Skeletal muscle satellite cell (primary cell): ENCODE data around the gene ZNF609. TPM values are rescaled to one million over a fixed set of nuclear protein-coding genes. Genes with fewer than 3 reads are reported as not detected.

Experiments used
- H3K27me3 ChIP-seq: 2 replicates; pipeline ENCODE4 v1.7.0; 2013; ENCODE audit warnings: low read length; ENCODE audit not compliant: control insufficient read depth, insufficient read depth
- H3K36me3 ChIP-seq: 2 replicates; pipeline ENCODE4 v1.7.0; 2013; ENCODE audit warnings: mild to moderate bottlenecking, control low read depth, low read length; ENCODE audit not compliant: insufficient read depth
- H3K4me1 ChIP-seq: 2 replicates; pipeline ENCODE4 v1.7.0; 2013; ENCODE audit warnings: low read length; ENCODE audit not compliant: control insufficient read depth, insufficient read depth
- H3K4me2 ChIP-seq: 2 replicates; pipeline ENCODE4 v1.7.0; 2013; ENCODE audit warnings: mild to moderate bottlenecking, low read length
- H3K4me3 ChIP-seq: 2 replicates; pipeline ENCODE4 v1.7.0; 2013; ENCODE audit warnings: low read length
- H3K9ac ChIP-seq: 2 replicates; pipeline ENCODE4 v1.7.0; 2013; ENCODE audit warnings: mild to moderate bottlenecking, low read depth, low read length, moderate library complexity
- H3K9me3 ChIP-seq: replicated peaks from 2 replicates; pipeline ENCODE4 v1.7.0; 2013; ENCODE audit warnings: mild to moderate bottlenecking, control low read depth, low read length
- total RNA-seq: library from RNA; depleted of rRNA; stranded (reverse); fragments of >200 nt; gene quantifications from 2 replicates; pipeline ENCODE4 v1.2.3, GENCODE V29; 2012; rRNA removed

ZNF609 gene
- total RNA-seq, result 14.4 and 15.0 TPM in 2 replicates

- peaks cover 28% of the 10 kb centered on the region for H3K4me1 ChIP-seq
- peak within 1 kb of the TSS; percentile 68 for H3K9ac ChIP-seq
- H3K36me3 ChIP-seq, result peaks cover 5% of the 10 kb centered on the region
- H3K4me2 ChIP-seq, result peak within 1 kb of the TSS; percentile 88
- no peaks in the 10 kb centered on the region for H3K27me3 ChIP-seq
- H3K9me3 ChIP-seq, result no peaks in the 10 kb centered on the region
- H3K4me3 ChIP-seq, result peak within 1 kb of the TSS; percentile 84
Measured at GRCh38 chr15:64460206-64460723, at the start of gene ZNF609. Gene ZNF609, plus strand, starts transcription at chr15:64460578. Its CDS starts 38,842 bp downstream, at chr15:64499420.

DNA sequence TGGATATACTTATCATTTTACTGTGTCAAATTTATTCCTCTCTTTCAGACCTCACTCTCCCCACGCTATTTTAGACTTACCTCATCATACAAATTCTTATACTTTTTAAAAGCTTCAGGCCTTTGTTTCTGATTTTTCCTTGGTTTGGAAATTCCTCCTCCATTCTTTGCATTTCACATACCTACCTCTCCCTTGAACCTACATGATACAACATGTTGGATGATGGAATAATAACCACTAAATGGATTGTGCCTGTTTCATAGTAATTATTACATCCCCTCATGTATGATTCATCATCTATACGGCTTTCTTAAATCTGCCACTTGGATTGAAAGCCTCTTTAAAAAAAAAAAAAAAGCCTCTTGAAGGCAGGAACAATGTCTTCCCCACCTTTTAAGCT is 48.2 kb upstream of the ZNF609 start:
- no peaks in the 10 kb centered on the region for H3K27me3 ChIP-seq
- H3K9ac ChIP-seq, result no peak overlapping the region
- H3K4me1 ChIP-seq, result no peaks in the 10 kb centered on the region
- H3K9me3 ChIP-seq, result no peaks in the 10 kb centered on the region
- H3K4me2 ChIP-seq, result no peak overlapping the region
- H3K36me3 ChIP-seq, result peaks cover 61% of the 10 kb centered on the region
- H3K4me3 ChIP-seq, result no peak overlapping the region

- Histone ChIP-seq H3K27me3 (no peaks in the 10 kb centered on the region), H3K36me3 (peaks cover 30% of the 10 kb centered on the region), H3K9me3 (no peaks in the 10 kb centered on the region), H3K4me1 (no peaks in the 10 kb centered on the region), H3K9ac (no peak overlapping the region), H3K4me3 (no peak overlapping the region), H3K4me2 (no peak overlapping the region)
Measured at GRCh38 chr15:64422697-64423096, 37.7 kb upstream of the ZNF609 start.

- Histone ChIP-seq H3K4me3 (no peak overlapping the region), H3K4me1 (no peaks in the 10 kb centered on the region), H3K27me3 (no peaks in the 10 kb centered on the region), H3K9ac (no peak overlapping the region), H3K36me3 (peaks cover 28% of the 10 kb centered on the region), H3K4me2 (no peak overlapping the region), H3K9me3 (no peaks in the 10 kb centered on the region)
Measured at GRCh38 chr15:64423970-64424369, 36.4 kb upstream of the ZNF609 start.

GRCh38 chr15:64425221-64425620 is 35.2 kb upstream of the ZNF609 start:
- peaks cover 32% of the 10 kb centered on the region for H3K36me3 ChIP-seq
- H3K9me3 ChIP-seq, result no peaks in the 10 kb centered on the region
- H3K4me3 ChIP-seq, result no peak overlapping the region
- no peaks in the 10 kb centered on the region for H3K27me3 ChIP-seq
- H3K4me1 ChIP-seq, result peaks cover 10% of the 10 kb centered on the region
- no peak overlapping the region for H3K4me2 ChIP-seq
- H3K9ac ChIP-seq, result no peak overlapping the region

GRCh38 chr15:64426845-64427465 is 33.4 kb upstream of the ZNF609 start:
- Histone ChIP-seq H3K4me2 (no peak overlapping the region), H3K4me1 (peaks cover 15% of the 10 kb centered on the region), H3K36me3 (peaks cover 34% of the 10 kb centered on the region), H3K4me3 (no peak overlapping the region), H3K27me3 (no peaks in the 10 kb centered on the region), H3K9ac (no peak overlapping the region), H3K9me3 (no peaks in the 10 kb centered on the region)

DNA sequence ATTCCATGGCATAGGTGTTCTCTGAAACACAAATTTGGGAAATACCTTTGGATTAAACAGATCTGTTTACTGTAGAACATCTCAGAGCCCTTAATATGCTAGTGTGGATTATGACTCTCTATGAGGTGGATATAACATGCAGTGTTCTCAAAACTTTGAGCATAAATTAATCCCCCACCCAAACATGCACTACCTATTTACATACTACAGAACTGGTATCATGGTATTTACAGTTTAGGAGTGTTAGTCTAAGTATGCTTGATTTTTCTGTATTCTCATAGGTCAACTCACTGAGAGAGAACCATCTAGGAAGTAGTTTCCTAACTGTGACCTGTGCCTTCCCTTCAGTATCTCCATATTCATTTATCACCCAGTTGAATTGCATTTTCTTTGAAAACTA is 30.9 kb upstream of the ZNF609 start:
- no peak overlapping the region for H3K4me3 ChIP-seq
- H3K9me3 ChIP-seq, result no peaks in the 10 kb centered on the region
- no peaks in the 10 kb centered on the region for H3K27me3 ChIP-seq
- no peak overlapping the region for H3K9ac ChIP-seq
- peaks cover 15% of the 10 kb centered on the region for H3K4me1 ChIP-seq
- no peak overlapping the region for H3K4me2 ChIP-seq
- H3K36me3 ChIP-seq, result peaks cover 29% of the 10 kb centered on the region

- Histone ChIP-seq H3K9ac (no peak overlapping the region), H3K27me3 (no peaks in the 10 kb centered on the region), H3K36me3 (peaks cover 28% of the 10 kb centered on the region), H3K9me3 (no peaks in the 10 kb centered on the region), H3K4me2 (no peak overlapping the region), H3K4me1 (peaks cover 15% of the 10 kb centered on the region), H3K4me3 (no peak overlapping the region)
Measured at GRCh38 chr15:64430000-64430735, 30.2 kb upstream of the ZNF609 start.

- Histone ChIP-seq H3K4me3 (no peak overlapping the region), H3K9me3 (no peaks in the 10 kb centered on the region), H3K27me3 (no peaks in the 10 kb centered on the region), H3K4me2 (no peak overlapping the region), H3K4me1 (peaks cover 2% of the 10 kb centered on the region), H3K36me3 (peaks cover 4% of the 10 kb centered on the region), H3K9ac (no peak overlapping the region)
Measured at GRCh38 chr15:64437982-64438381, 22.4 kb upstream of the ZNF609 start.

GRCh38 chr15:64438653-64439447 is 21.5 kb upstream of the ZNF609 start:
- H3K4me2 ChIP-seq, result no peak overlapping the region
- H3K9me3 ChIP-seq, result no peaks in the 10 kb centered on the region
- H3K4me1 ChIP-seq, result peaks cover 11% of the 10 kb centered on the region
- no peaks in the 10 kb centered on the region for H3K27me3 ChIP-seq
- no peak overlapping the region for H3K4me3 ChIP-seq
- no peak overlapping the region for H3K9ac ChIP-seq
- H3K36me3 ChIP-seq, result no peaks in the 10 kb centered on the region

- Histone ChIP-seq H3K4me2 (no peak overlapping the region), H3K27me3 (no peaks in the 10 kb centered on the region), H3K9ac (no peak overlapping the region), H3K36me3 (peaks cover 4% of the 10 kb centered on the region), H3K4me1 (peaks cover 25% of the 10 kb centered on the region), H3K9me3 (no peaks in the 10 kb centered on the region), H3K4me3 (no peak overlapping the region)
Measured at GRCh38 chr15:64441852-64442251, 18.5 kb upstream of the ZNF609 start.
